ENCODE measurements around the gene FLT3LG.

DNA sequence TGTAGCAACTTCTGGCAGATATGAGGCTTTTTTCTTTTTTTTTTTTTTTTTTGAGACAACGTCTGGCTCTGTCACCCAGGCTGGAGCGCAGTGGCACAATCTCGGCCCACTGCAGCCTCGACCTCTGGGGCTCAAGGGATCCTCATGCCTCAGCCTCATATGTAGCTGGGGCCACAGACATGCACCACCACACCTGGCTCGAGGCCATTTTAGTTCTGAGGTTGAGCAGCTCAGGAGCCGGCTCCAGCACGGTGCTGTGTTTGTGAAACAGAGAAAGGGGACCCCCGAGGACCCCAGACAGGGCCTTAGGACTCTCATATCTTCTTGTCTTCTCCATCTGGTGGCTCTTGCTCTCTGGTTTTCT lies 3.4 kb upstream of the FLT3LG start:
- TF ChIP-seq ZNF274 (IDR thresholded peaks at IDR 0.05; ENCODE audit: low read depth, low read length) (no peak), YY1 (IDR thresholded peaks at IDR 0.05; ENCODE audit: insufficient read depth, insufficient read length) (no peak), SUZ12 (IDR thresholded peaks at IDR 0.05; ENCODE audit: extremely low read depth, insufficient read depth, insufficient read length) (no peak)
